Liver (tissue), 9 donors: Measurements from ENCODE around the gene SLC30A3. TPM values are rescaled to one million over a fixed set of nuclear protein-coding genes. Genes with fewer than 3 reads are reported as not detected.
A peak's percentile ranks its signal among the peaks of the same experiment; 100 is the strongest.

ENCODE experiments used
- DNase-seq: peaks from one replicate; pipeline ENCODE4 v3.0.0-alpha.2; 2017; ENCODE audit warnings: low spot score
- H3K27ac ChIP-seq, 2 donors: one replicate each; pipeline ENCODE4 v1.7.0; 2013; ENCODE audit warnings: inconsistent platforms in 2 of 2, low read length in 2 of 2, control low read depth in 1 of 2, low read depth in 1 of 2, mild to moderate bottlenecking in 1 of 2
- H3K27me3 ChIP-seq, 4 donors: one replicate each; pipeline versions ENCODE4 v1.6.1 to v1.7.0; 2013; ENCODE audit warnings: low read length in 3 of 4, inconsistent platforms in 1 of 4, mild to moderate bottlenecking in 1 of 4, moderate library complexity in 1 of 4; ENCODE audit not compliant: control insufficient read depth in 4 of 4, insufficient read depth in 4 of 4
- H3K36me3 ChIP-seq, 4 donors: one replicate each; pipeline versions ENCODE4 v1.6.1 to v1.7.0; 2013; ENCODE audit warnings: low read length in 3 of 4, mild to moderate bottlenecking in 3 of 4, low read depth in 1 of 4, moderate library complexity in 1 of 4; ENCODE audit not compliant: control insufficient read depth in 4 of 4, insufficient read depth in 3 of 4
- H3K4me1 ChIP-seq, 4 donors: one replicate each; pipeline versions ENCODE4 v1.6.1 to v1.7.0; 2013; ENCODE audit warnings: low read length in 3 of 4, mild to moderate bottlenecking in 3 of 4, moderate library complexity in 1 of 4; ENCODE audit not compliant: control insufficient read depth in 4 of 4, insufficient read depth in 4 of 4
- H3K4me3 ChIP-seq, 3 donors: one replicate each; pipeline versions ENCODE4 v1.6.1 to v1.7.0; 2013; ENCODE audit warnings: low read length in 3 of 3, control low read depth in 1 of 3, low read depth in 1 of 3, mild to moderate bottlenecking in 1 of 3
- H3K9ac ChIP-seq, 2 donors: one replicate each; pipeline ENCODE4 v1.7.0; 2013; ENCODE audit warnings: low read length in 2 of 2, mild to moderate bottlenecking in 2 of 2, moderate library complexity in 2 of 2, control low read depth in 1 of 2, low read depth in 1 of 2
- H3K9me3 ChIP-seq, 4 donors: one replicate each; pipeline versions ENCODE4 v1.6.1 to v1.7.0; 2013; ENCODE audit warnings: low read length in 3 of 4; ENCODE audit not compliant: control insufficient read depth in 4 of 4
- CTCF ChIP-seq: fragments of 150-350 bp; IDR thresholded peaks from 2 replicates; pipeline ENCODE4 v1.5.1; 2017; ENCODE audit warnings: improper control_type of control experiment, low read depth, low read length; ENCODE audit not compliant: missing input control
- EGR1 ChIP-seq, 2 donors: IDR thresholded peaks; 2 replicates each; pipeline ENCODE4 v1.6.1; 2016 to 2018; ENCODE audit warnings: antibody characterized with exemption in 2 of 2, low read depth in 2 of 2
- FOXA1 ChIP-seq: IDR thresholded peaks from 2 replicates; pipeline ENCODE4 v1.6.1; 2016; ENCODE audit warnings: antibody characterized with exemption
- FOXA2 ChIP-seq: IDR thresholded peaks from 2 replicates; pipeline ENCODE4 v1.6.1; 2016; ENCODE audit warnings: antibody characterized with exemption
- GABPA ChIP-seq, 2 donors: IDR thresholded peaks in 1 of 2; conservative IDR thresholded peaks in 1 of 2; 2 replicates each; pipeline ENCODE4 v1.6.1; 2016; ENCODE audit warnings: antibody characterized with exemption in 2 of 2, mild to moderate bottlenecking in 1 of 2, moderate library complexity in 1 of 2
- HNF4A ChIP-seq, 2 donors: conservative IDR thresholded peaks; 2 replicates each; pipeline ENCODE4 v1.6.1; 2016; ENCODE audit warnings: antibody characterized with exemption in 2 of 2, mild to moderate bottlenecking in 2 of 2
- HNF4G ChIP-seq: IDR thresholded peaks from 2 replicates; pipeline ENCODE4 v1.6.1; 2016; ENCODE audit warnings: antibody characterized with exemption
- JUND ChIP-seq, 2 donors: IDR thresholded peaks; 2 replicates each; pipeline ENCODE4 v1.6.1; 2016; ENCODE audit warnings: antibody characterized with exemption in 2 of 2
- NR2F2 ChIP-seq: IDR thresholded peaks from 2 replicates; pipeline ENCODE4 v1.6.1; 2016; ENCODE audit warnings: antibody characterized with exemption
- RAD21 ChIP-seq, 2 donors: IDR thresholded peaks; 2 replicates each; pipeline ENCODE4 v1.6.1; 2016; ENCODE audit warnings: antibody characterized with exemption in 2 of 2, mild to moderate bottlenecking in 2 of 2
- REST ChIP-seq: IDR thresholded peaks from 2 replicates; pipeline ENCODE4 v1.6.1; 2016; ENCODE audit warnings: antibody characterized with exemption, mild to moderate bottlenecking
- RXRA ChIP-seq, 2 donors: IDR thresholded peaks; 2 replicates each; pipeline ENCODE4 v1.6.1; 2017 to 2018; ENCODE audit warnings: antibody characterized with exemption in 2 of 2, mild to moderate bottlenecking in 1 of 2
- SP1 ChIP-seq: IDR thresholded peaks from 2 replicates; pipeline ENCODE4 v1.6.1; 2018; ENCODE audit warnings: antibody characterized with exemption, mild to moderate bottlenecking
- TAF1 ChIP-seq: conservative IDR thresholded peaks from 2 replicates; pipeline ENCODE4 v1.6.1; 2016; ENCODE audit warnings: antibody characterized with exemption, mild to moderate bottlenecking
- YY1 ChIP-seq: IDR thresholded peaks from 2 replicates; pipeline ENCODE4 v1.6.1; 2016; ENCODE audit warnings: antibody characterized with exemption, mild to moderate bottlenecking
- WGBS: extraction: QIAGEN DNeasy Blood & Tissue Kit; methylation state at CpG from one replicate; pipeline ENCODE4 v1.1.7; 2013; 5-methylcytosine and 5-hydroxymethylcytosine counted together
- polyA plus RNA-seq, 2 donors: library from polyadenylated mRNA; stranded (reverse) in 1 of 2; unstranded in 1 of 2; fragments of 200-250 nt in 1 of 2; fragments of >200 nt in 1 of 2; fragmentation: Nextera tagmentation in 1 of 2; extraction: Ambion mirVana in 1 of 2; gene quantifications; one replicate each; pipeline versions ENCODE4 v1.2.1 to v1.2.3, GENCODE V29; 2013 to 2015
- total RNA-seq, 2 donors: library from RNA; depleted of rRNA; stranded (reverse); fragments of >200 nt; gene quantifications; one replicate each; pipeline ENCODE4 v1.2.3, GENCODE V29; 2014
- TF ChIP-seq, protein P1 (sequence below): IDR thresholded peaks from 2 replicates; pipeline ENCODE4 v1.6.1; 2016; ENCODE audit warnings: antibody characterized with exemption
- TF ChIP-seq, protein P2 (sequence below): IDR thresholded peaks from 2 replicates; pipeline ENCODE4 v1.6.1; 2016; ENCODE audit warnings: antibody characterized with exemption
- TF ChIP-seq, protein P3 (sequence below): IDR thresholded peaks from 2 replicates; pipeline ENCODE4 v1.6.1; 2016; ENCODE audit warnings: antibody characterized with exemption
- donor health status: healthy.
- donor health status: healthy.
- donor health status: healthy.
- donor health status: healthy.
- donor health status: healthy.

Gene SLC30A3
- total and polyA plus RNA-seq, 4 donors, result 0.20 TPM; not detected in 3

DNA sequence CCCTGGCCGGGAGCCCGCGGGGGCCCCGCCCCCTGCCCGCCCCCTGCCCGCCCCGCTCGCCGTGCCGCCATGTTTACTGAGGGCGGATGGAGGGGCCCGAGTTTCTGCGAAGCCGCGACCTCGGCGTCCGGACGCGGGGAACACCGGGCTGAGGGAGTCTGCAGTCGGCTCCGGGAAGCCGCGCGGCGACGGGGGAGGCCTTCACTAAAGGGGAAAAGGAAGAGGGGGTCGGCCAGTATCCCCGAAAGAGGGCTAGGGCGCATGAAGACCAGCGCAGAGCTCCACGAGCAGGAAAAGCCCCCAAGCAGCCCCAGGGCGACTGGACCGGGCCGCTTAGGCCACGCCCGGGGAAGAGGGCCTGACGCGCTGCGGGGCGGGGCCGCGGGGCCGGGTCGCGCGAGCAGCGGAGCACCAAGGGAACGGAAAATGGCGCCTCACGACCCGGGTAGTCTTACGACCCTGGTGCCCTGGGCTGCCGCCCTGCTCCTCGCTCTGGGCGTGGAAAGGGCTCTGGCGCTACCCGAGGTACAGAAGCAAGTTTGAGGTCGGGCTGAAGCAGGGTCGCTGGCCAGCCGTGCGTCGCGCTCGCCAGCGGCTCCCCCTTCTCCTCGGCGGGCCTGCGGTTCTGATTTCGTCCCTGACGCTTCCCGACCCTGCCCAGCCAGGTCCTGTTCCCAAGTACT is 50.8 kb downstream of the SLC30A3 start, which contains the start of the genes ATRAID and SLC5A6 (continued):
- TF ChIP-seq REST (peak; percentile 58), JUND (IDR thresholded peaks at IDR 0.05) (no peak), TAF1 (no peak)
- TF ChIP-seq, protein P1, sequence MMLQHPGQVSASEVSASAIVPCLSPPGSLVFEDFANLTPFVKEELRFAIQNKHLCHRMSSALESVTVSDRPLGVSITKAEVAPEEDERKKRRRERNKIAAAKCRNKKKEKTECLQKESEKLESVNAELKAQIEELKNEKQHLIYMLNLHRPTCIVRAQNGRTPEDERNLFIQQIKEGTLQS, result no peak

- H3K36me3 ChIP-seq, result peaks cover 6 to 30% (median 14%) of the 10 kb centered on the region in 4 donors
- 7% methylated on average over 48 of the region's 48 CpGs for WGBS
Measured at GRCh38 chr2:27211241-27211942, 51.5 kb downstream of the SLC30A3 start.

More at GRCh38 chr2:27211241-27211942, 51.5 kb downstream of the SLC30A3 start:
- Histone ChIP-seq H3K4me1 (peaks cover 5 to 17% (median 9%) of the 10 kb centered on the region in 4 donors), H3K4me3 (peak overlapping the region; percentile 75 to 96 (median 83)), H3K9me3 (no peaks in the 10 kb centered on the region), H3K27ac (peak overlapping the region; percentile 97 to 98), H3K9ac (peak overlapping the region; percentile 34 to 51), H3K27me3 (no peaks in the 10 kb centered on the region)
- DNase-seq, result no peak
- TF ChIP-seq, protein P2, sequence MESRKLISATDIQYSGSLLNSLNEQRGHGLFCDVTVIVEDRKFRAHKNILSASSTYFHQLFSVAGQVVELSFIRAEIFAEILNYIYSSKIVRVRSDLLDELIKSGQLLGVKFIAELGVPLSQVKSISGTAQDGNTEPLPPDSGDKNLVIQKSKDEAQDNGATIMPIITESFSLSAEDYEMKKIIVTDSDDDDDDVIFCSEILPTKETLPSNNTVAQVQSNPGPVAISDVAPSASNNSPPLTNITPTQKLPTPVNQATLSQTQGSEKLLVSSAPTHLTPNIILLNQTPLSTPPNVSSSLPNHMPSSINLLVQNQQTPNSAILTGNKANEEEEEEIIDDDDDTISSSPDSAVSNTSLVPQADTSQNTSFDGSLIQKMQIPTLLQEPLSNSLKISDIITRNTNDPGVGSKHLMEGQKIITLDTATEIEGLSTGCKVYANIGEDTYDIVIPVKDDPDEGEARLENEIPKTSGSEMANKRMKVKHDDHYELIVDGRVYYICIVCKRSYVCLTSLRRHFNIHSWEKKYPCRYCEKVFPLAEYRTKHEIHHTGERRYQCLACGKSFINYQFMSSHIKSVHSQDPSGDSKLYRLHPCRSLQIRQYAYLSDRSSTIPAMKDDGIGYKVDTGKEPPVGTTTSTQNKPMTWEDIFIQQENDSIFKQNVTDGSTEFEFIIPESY, result no peak
- TF ChIP-seq CTCF, result no peak
- no peak for TF ChIP-seq FOXA1
- TF ChIP-seq HNF4A (conservative IDR thresholded peaks at IDR 0.05), result no peak
- TF ChIP-seq REST, result no peak
- TF ChIP-seq TAF1, result no peak
- TF ChIP-seq EGR1 (IDR thresholded peaks at IDR 0.05; ENCODE audit: low read depth in 2 of 2), result no peak
- TF ChIP-seq YY1, result no peak
- TF ChIP-seq, protein P3, sequence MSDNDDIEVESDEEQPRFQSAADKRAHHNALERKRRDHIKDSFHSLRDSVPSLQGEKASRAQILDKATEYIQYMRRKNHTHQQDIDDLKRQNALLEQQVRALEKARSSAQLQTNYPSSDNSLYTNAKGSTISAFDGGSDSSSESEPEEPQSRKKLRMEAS, result no peak
- TF ChIP-seq FOXA2, result no peak
- no peak for TF ChIP-seq RXRA (IDR thresholded peaks at IDR 0.05)
- TF ChIP-seq SP1, result no peak
- no peak for TF ChIP-seq JUND (IDR thresholded peaks at IDR 0.05)
- TF ChIP-seq GABPA (IDR thresholded peaks at IDR 0.05 in 1 of 2, conservative IDR thresholded peaks at IDR 0.05 in 1 of 2), result no peak
- no peak for TF ChIP-seq HNF4G
- TF ChIP-seq RAD21 (IDR thresholded peaks at IDR 0.05), result no peak
- TF ChIP-seq NR2F2, result no peak
- TF ChIP-seq, protein P1, result no peak
